NCI-H82 (cell line): ENCODE measurements around the gene DNAJC5.
"Not testable (repeated sequence)": the region's sequence is repeated elsewhere in the genome, so short reads cannot be mapped to it uniquely, and the experiment has no call there.

Experiments used
- DNase-seq: peaks from one replicate; lab custom pipeline; 2025; lab: John Stamatoyannopoulos, UW

DNAJC5 gene

GRCh38 chr20:63911176-63911575 is 16.2 kb downstream of the DNAJC5 start:
- no peak for DNase-seq

- no peak for DNase-seq
Measured at GRCh38 chr20:63913768-63914167, 18.8 kb downstream of the DNAJC5 start.

- no peak for DNase-seq
Measured at GRCh38 chr20:63915471-63915870, 20.5 kb downstream of the DNAJC5 start.

GRCh38 chr20:63916371-63916939 is 21.5 kb downstream of the DNAJC5 start:
- peak; percentile 54 for DNase-seq

- DNase-seq: no peak
Measured at GRCh38 chr20:63917811-63918210, 22.9 kb downstream of the DNAJC5 start.

GRCh38 chr20:63919130-63919529 is 24.2 kb downstream of the DNAJC5 start:
- no peak for DNase-seq

GRCh38 chr20:63920226-63920625 is 25.3 kb downstream of the DNAJC5 start:
- DNase-seq: no peak

GRCh38 chr20:63923651-63924050 is 28.7 kb downstream of the DNAJC5 start:
- DNase-seq: no peak

GRCh38 chr20:63924241-63924640 is 29.3 kb downstream of the DNAJC5 start:
- no peak for DNase-seq

- DNase-seq: no peak
Measured at GRCh38 chr20:63926298-63926697, 31.4 kb downstream of the DNAJC5 start.

- no peak for DNase-seq
Measured at GRCh38 chr20:63929071-63929470, 34.1 kb downstream of the DNAJC5 start.

GRCh38 chr20:63929473-63929883 is 34.6 kb downstream of the DNAJC5 start:
- DNase-seq: not testable (repeated sequence)

GRCh38 chr20:63930971-63931553 is 36.1 kb downstream of the DNAJC5 start:
- DNase-seq: no peak

- no peak for DNase-seq
Measured at GRCh38 chr20:63931735-63932134, 36.8 kb downstream of the DNAJC5 start.

- DNase-seq: no peak
Measured at GRCh38 chr20:63932606-63933160, 37.8 kb downstream of the DNAJC5 start.

GRCh38 chr20:63933646-63934045 is 38.7 kb downstream of the DNAJC5 start:
- DNase-seq: no peak

- no peak for DNase-seq
Measured at GRCh38 chr20:63934271-63935068, 39.5 kb downstream of the DNAJC5 start.

GRCh38 chr20:63935447-63935846 is 40.5 kb downstream of the DNAJC5 start:
- no peak for DNase-seq

GRCh38 chr20:63937596-63937995 is 42.7 kb downstream of the DNAJC5 start:
- DNase-seq: no peak

- no peak for DNase-seq
Measured at GRCh38 chr20:63939061-63939935, 44.4 kb downstream of the DNAJC5 start.

- no peak for DNase-seq
Measured at GRCh38 chr20:63940071-63940471, 45.1 kb downstream of the DNAJC5 start.
